NCI-H2227 treated with DMSO at 0.1 percent for 48 hours (cell line): Measurements from ENCODE around the gene VPS51.

Source experiments
- DNase-seq: peaks from one replicate; lab custom pipeline; 2025; lab: John Stamatoyannopoulos, UW

VPS51 gene

GRCh38 chr11:65119670-65119995 lies 23.6 kb downstream of the VPS51 start:
- no peak for DNase-seq

GRCh38 chr11:65120831-65121230 lies 24.8 kb downstream of the VPS51 start:
- DNase-seq: no peak

- DNase-seq: no peak
Observed at GRCh38 chr11:65121447-65121864, 25.4 kb downstream of the VPS51 start.

- DNase-seq: peak; percentile 97
Observed at GRCh38 chr11:65121865-65122696, 26.1 kb downstream of the VPS51 start, which contains the start of the genes FAU and MRPL49. Gene FAU (minus strand): TSS chr11:65122134. CDS start chr11:65121813, 321 bp downstream. Gene MRPL49 (plus strand): TSS chr11:65122321. CDS start chr11:65122347, 26 bp downstream.

- no peak for DNase-seq
Observed at GRCh38 chr11:65124480-65125196, 28.6 kb downstream of the VPS51 start.

- DNase-seq: no peak
Observed at GRCh38 chr11:65125197-65126056, 29.4 kb downstream of the VPS51 start.

GRCh38 chr11:65126624-65127274 lies 30.7 kb downstream of the VPS51 start:
- DNase-seq: no peak

- DNase-seq: no peak
Observed at GRCh38 chr11:65127473-65128181, 31.6 kb downstream of the VPS51 start.

- no peak for DNase-seq
Observed at GRCh38 chr11:65128182-65129145, 32.5 kb downstream of the VPS51 start.

- no peak for DNase-seq
Observed at GRCh38 chr11:65129649-65130441, 33.8 kb downstream of the VPS51 start.

GRCh38 chr11:65130631-65131416 lies 34.8 kb downstream of the VPS51 start:
- DNase-seq: no peak

- DNase-seq: no peak
Observed at GRCh38 chr11:65131417-65131776, 35.4 kb downstream of the VPS51 start.

GRCh38 chr11:65131895-65132237 lies 35.9 kb downstream of the VPS51 start:
- no peak for DNase-seq

- no peak for DNase-seq
Observed at GRCh38 chr11:65132238-65132987, 36.4 kb downstream of the VPS51 start.

- DNase-seq: no peak
Observed at GRCh38 chr11:65132988-65133700, 37.1 kb downstream of the VPS51 start.

GRCh38 chr11:65133724-65134123 lies 37.7 kb downstream of the VPS51 start:
- no peak for DNase-seq
